Measurements from ENCODE around the gene CYRIA. TPM values are rescaled to one million over a fixed set of nuclear protein-coding genes. Genes with fewer than 3 reads are reported as not detected.

The CYRIA gene
- total and polyA plus RNA-seq, 8 donors = under 0.01 to 12.7 (median 3.3) TPM

GRCh38 chr2:16666449-16666801 lies 791 bp upstream of the CYRIA start:
- TF ChIP-seq EP300 (IDR thresholded peaks at IDR 0.05) (no peak), POLR2A (IDR thresholded peaks at IDR 0.05) (no peak)
- no peaks in the 10 kb centered on the region for H3K9me3 ChIP-seq
- H3K36me3 ChIP-seq = no peaks in the 10 kb centered on the region
- 55 to 71% (median 60%) methylated on average over 8 of the region's 8 CpGs for WGBS, 5 donors
- H3K27ac ChIP-seq = peak overlapping the region in 2 of 5 donors; percentile 6 to 49
- peak overlapping the region in 3 of 4 donors; percentile 62 to 80 (median 70) for H3K4me3 ChIP-seq
- intact Hi-C loops (cut with DNase I; ENCODE audit: low total_unique reads) = loop anchor here (5.0 kb wide), 1 partner anchor 49 kb away; no protein-coding TSS in a partner anchor
- peaks cover 15 to 48% (median 38%) of the 10 kb centered on the region in 4 donors for H3K4me1 ChIP-seq
- peak in 1 of 2 donors; percentile 58 for DNase-seq
- H3K27me3 ChIP-seq = no peaks in the 10 kb centered on the region

GRCh38 chr2:16664809-16665747 lies 556 bp downstream of the CYRIA start:
- Histone ChIP-seq H3K4me3 (peak overlapping the region; percentile 62 to 80 (median 66)), H3K27me3 (no peaks in the 10 kb centered on the region), H3K4me1 (peaks cover 15 to 60% (median 49%) of the 10 kb centered on the region in 4 donors), H3K36me3 (no peaks in the 10 kb centered on the region), H3K27ac (peak overlapping the region; percentile 45 to 82 (median 74)), H3K9me3 (no peaks in the 10 kb centered on the region)
- 12 to 28% (median 15%) methylated on average over 14 to 32 of the region's 34 CpGs for WGBS, 5 donors
- TF ChIP-seq CTCF (IDR thresholded peaks at IDR 0.05) (no peak), EP300 (IDR thresholded peaks at IDR 0.05) (no peak), POLR2A (IDR thresholded peaks at IDR 0.05) (no peak), POLR2AphosphoS5 (IDR thresholded peaks at IDR 0.05) (no peak)
- peak in 1 of 2 donors; percentile 26 for DNase-seq
- intact Hi-C loops (cut with DNase I; ENCODE audit: low total_unique reads) = loop anchor here (5.0 kb wide), 1 partner anchor 48 kb away; no protein-coding TSS in a partner anchor

GRCh38 chr2:16664052-16664731 lies 1.4 kb downstream of the CYRIA start:
- peak overlapping the region; percentile 62 to 80 (median 66) for H3K4me3 ChIP-seq
- H3K27me3 ChIP-seq = no peaks in the 10 kb centered on the region
- peaks cover 15 to 68% (median 52%) of the 10 kb centered on the region in 4 donors for H3K4me1 ChIP-seq
- TF ChIP-seq POLR2AphosphoS5 (IDR thresholded peaks at IDR 0.05) = no peak
- TF ChIP-seq CTCF (IDR thresholded peaks at IDR 0.05) = no peak
- TF ChIP-seq EP300 (IDR thresholded peaks at IDR 0.05) = no peak
- TF ChIP-seq POLR2A (IDR thresholded peaks at IDR 0.05) = no peak
- peak in 1 of 2 donors; percentile 90 for DNase-seq
- no peaks in the 10 kb centered on the region for H3K36me3 ChIP-seq
- WGBS, 5 donors = 35 to 60% (median 44%) methylated on average over 9 of the region's 9 CpGs
- intact Hi-C loops (cut with DNase I; ENCODE audit: low total_unique reads) = no loop called here
- H3K27ac ChIP-seq = peak overlapping the region in 4 of 5 donors; percentile 45 to 82 (median 74)
- H3K9me3 ChIP-seq = no peaks in the 10 kb centered on the region

GRCh38 chr2:16663121-16663905 lies 2.3 kb downstream of the CYRIA start:
- peak overlapping the region in 3 of 4 donors; percentile 62 to 80 (median 70) for H3K4me3 ChIP-seq
- intact Hi-C loops (cut with DNase I; ENCODE audit: low total_unique reads) = no loop called here
- no peaks in the 10 kb centered on the region for H3K9me3 ChIP-seq
- H3K27me3 ChIP-seq = no peaks in the 10 kb centered on the region
- TF ChIP-seq POLR2AphosphoS5 (IDR thresholded peaks at IDR 0.05) = no peak
- H3K27ac ChIP-seq = peak overlapping the region in 4 of 5 donors; percentile 45 to 82 (median 74)
- 86 to 92% (median 92%) methylated on average over 4 of the region's 4 CpGs for WGBS, 5 donors
- no peaks in the 10 kb centered on the region for H3K36me3 ChIP-seq
- peak in 1 of 2 donors; percentile 39 for DNase-seq
- H3K4me1 ChIP-seq = peaks cover 15 to 77% (median 56%) of the 10 kb centered on the region in 4 donors

Data from stomach (tissue), 9 donors.